GM23338 (cell line): ENCODE data around the gene DCST2. TPM values are rescaled to one million over a fixed set of nuclear protein-coding genes. Genes with fewer than 3 reads are reported as not detected.

Experiments
- ATAC-seq: fragments of 200-7000 bp; cut with Tn5 transposase; 3 replicates; pipeline ENCODE4 v1.9.1; 2020
- DNase-seq: peaks from one replicate; pipeline ENCODE4 v3.0.0-alpha.2; 2015; ENCODE audit warnings: low spot score
- H2AFZ ChIP-seq: fragments of 200-600 bp; sonication (generic); 2 replicates; pipeline ENCODE4 v1.8.0; 2016; ENCODE audit warnings: antibody characterized with exemption, mild to moderate bottlenecking, moderate library complexity
- H3F3A ChIP-seq: fragments of 200-600 bp; sonication (generic); replicated peaks from 2 replicates; pipeline ENCODE4 v1.8.0; 2017; ENCODE audit warnings: antibody characterized with exemption, mixed run types, low read depth
- H3K27ac ChIP-seq: fragments of 200-600 bp; sonication (generic); 2 replicates; pipeline ENCODE4 v1.6.1; 2016; ENCODE audit warnings: low read depth
- H3K27me3 ChIP-seq: fragments of 200-600 bp; sonication (generic); 2 replicates; pipeline ENCODE4 v1.8.0; 2016; ENCODE audit warnings: mild to moderate bottlenecking, mixed run types, moderate library complexity; ENCODE audit not compliant: insufficient read depth
- H3K36me3 ChIP-seq: fragments of 200-600 bp; sonication (generic); 2 replicates; pipeline ENCODE4 v1.8.0; 2016; ENCODE audit warnings: mild to moderate bottlenecking; ENCODE audit not compliant: insufficient read depth
- H3K4me1 ChIP-seq: fragments of 200-600 bp; sonication (generic); 2 replicates; pipeline ENCODE4 v1.8.0; 2016; ENCODE audit warnings: mild to moderate bottlenecking, moderate library complexity; ENCODE audit not compliant: insufficient read depth
- H3K4me2 ChIP-seq: fragments of 200-600 bp; sonication (generic); 2 replicates; pipeline ENCODE4 v1.7.1; 2017; ENCODE audit warnings: mixed run types
- H3K4me3 ChIP-seq: fragments of 200-600 bp; sonication (generic); 2 replicates; pipeline ENCODE4 v1.6.1; 2016; ENCODE audit warnings: mixed run types
- H3K79me2 ChIP-seq: fragments of 200-600 bp; sonication (generic); replicated peaks from 2 replicates; pipeline ENCODE4 v1.8.0; 2017; ENCODE audit warnings: mild to moderate bottlenecking; ENCODE audit not compliant: insufficient read depth
- H3K9me2 ChIP-seq: fragments of 200-600 bp; sonication (generic); 2 replicates; pipeline ENCODE4 v1.8.0; 2017; ENCODE audit not compliant: insufficient read depth
- H4K20me1 ChIP-seq: fragments of 200-600 bp; sonication (generic); replicated peaks from 2 replicates; pipeline ENCODE4 v1.8.0; 2017; ENCODE audit warnings: mild to moderate bottlenecking; ENCODE audit not compliant: insufficient read depth
- H3K27ac Mint-ChIP-seq: 2 replicates; pipeline ENCODE4 v1.8.0; 2020; ENCODE audit warnings: inconsistent platforms, mild to moderate bottlenecking, moderate library complexity, mixed read lengths
- H3K27me3 Mint-ChIP-seq: 3 replicates; pipeline ENCODE4 v1.8.0; 2022; ENCODE audit warnings: low read depth, mild to moderate bottlenecking, moderate library complexity, mixed read lengths, inconsistent platforms; ENCODE audit not compliant: insufficient read depth, poor library complexity
- H3K36me3 Mint-ChIP-seq: 3 replicates; pipeline ENCODE4 v1.8.0; 2021; ENCODE audit warnings: low read depth, mild to moderate bottlenecking, inconsistent platforms, moderate library complexity, mixed read lengths
- H3K4me1 Mint-ChIP-seq: 3 replicates; pipeline ENCODE4 v1.8.0; 2020; ENCODE audit warnings: mild to moderate bottlenecking, inconsistent platforms, mixed read lengths
- H3K4me3 Mint-ChIP-seq: 3 replicates; pipeline ENCODE4 v1.8.0; 2021; ENCODE audit warnings: moderate library complexity, mild to moderate bottlenecking, inconsistent platforms, mixed read lengths
- H3K9me3 Mint-ChIP-seq: 3 replicates; pipeline ENCODE4 v1.8.0; 2020; ENCODE audit warnings: moderate library complexity, mild to moderate bottlenecking, inconsistent platforms, mixed read lengths
- CREB1 ChIP-seq: fragments of 250-450 bp; sonication (Bioruptor Pico); IDR thresholded peaks from 2 replicates; pipeline ENCODE4 v1.5.0; 2020; ENCODE audit warnings: low read depth, mild to moderate bottlenecking, moderate library complexity
- EZH2 ChIP-seq: fragments of 200-600 bp; sonication (generic); IDR thresholded peaks from one replicate; pipeline ENCODE4 v1.8.0; 2017; ENCODE audit warnings: antibody characterized with exemption, mild to moderate bottlenecking, low read depth; ENCODE audit not compliant: unreplicated experiment
- EZH2phosphoT487 ChIP-seq: fragments of 200-600 bp; sonication (generic); IDR thresholded peaks from one replicate; pipeline ENCODE4 v1.8.1; 2018; ENCODE audit warnings: antibody characterized with exemption; ENCODE audit not compliant: unreplicated experiment
- JUNB ChIP-seq: IDR thresholded peaks from one replicate; pipeline ENCODE4 v1.6.1; 2016; ENCODE audit warnings: antibody characterized with exemption; ENCODE audit not compliant: unreplicated experiment
- NANOG ChIP-seq: IDR thresholded peaks from 2 replicates; pipeline ENCODE4 v1.6.1; 2016; ENCODE audit warnings: antibody characterized with exemption, borderline replicate concordance
- POLR2AphosphoS5 ChIP-seq: IDR thresholded peaks from 2 replicates; pipeline ENCODE4 v1.6.1; 2016; ENCODE audit warnings: antibody characterized with exemption, low read depth
- STAT1 ChIP-seq: IDR thresholded peaks from one replicate; pipeline ENCODE4 v1.6.1; 2016; ENCODE audit warnings: antibody characterized with exemption; ENCODE audit not compliant: unreplicated experiment
- ZNF114 ChIP-seq: fragments of 250-450 bp; sonication (Bioruptor Pico); IDR thresholded peaks from 2 replicates; pipeline ENCODE4 v1.5.0; 2020; ENCODE audit warnings: mild to moderate bottlenecking, moderate library complexity
- ZNF331 ChIP-seq: fragments of 250-450 bp; sonication (Bioruptor Pico); IDR thresholded peaks from 2 replicates; pipeline ENCODE4 v1.5.0; 2020; ENCODE audit warnings: low read depth, mild to moderate bottlenecking, moderate library complexity
- polyA plus RNA-seq: library from polyadenylated mRNA; unstranded; fragments of >200 nt; fragmentation: Nextera tagmentation; extraction: Ambion mirVana; gene quantifications from 2 replicates; pipeline ENCODE4 v1.2.1, GENCODE V29; 2016
- total RNA-seq: library from RNA; depleted of rRNA; stranded (reverse); fragments of >200 nt; shearing (Covaris generic); gene quantifications from 2 replicates; pipeline ENCODE4 v1.2.3, GENCODE V29; 2014
- TF ChIP-seq, protein P1 (sequence below): fragments of 250-450 bp; sonication (Bioruptor Pico); IDR thresholded peaks from 2 replicates; pipeline ENCODE4 v1.5.0; 2020; ENCODE audit warnings: mild to moderate bottlenecking, moderate library complexity
- TF ChIP-seq, protein P2 (sequence below), 2 experiments: fragments of 200-600 bp in 1 of 2; sonication (generic) in 1 of 2; conservative IDR thresholded peaks; 2 replicates each; pipeline versions ENCODE4 v1.5.1 to v1.6.1; 2016 to 2017; ENCODE audit warnings: antibody characterized with exemption in 2 of 2, low read depth in 2 of 2, mild to moderate bottlenecking in 2 of 2, moderate library complexity in 1 of 2
- TF ChIP-seq, protein P3 (sequence below): IDR thresholded peaks from 2 replicates; pipeline ENCODE4 v1.6.1; 2016; ENCODE audit warnings: antibody characterized with exemption
- TF ChIP-seq, protein P4 (sequence below): IDR thresholded peaks from one replicate; pipeline ENCODE4 v1.6.1; 2018; ENCODE audit warnings: antibody characterized with exemption; ENCODE audit not compliant: unreplicated experiment

DCST2 gene
- total and polyA plus RNA-seq, 2 experiments from 2014 or later, result 0.78 TPM; not detected in 1

DNA sequence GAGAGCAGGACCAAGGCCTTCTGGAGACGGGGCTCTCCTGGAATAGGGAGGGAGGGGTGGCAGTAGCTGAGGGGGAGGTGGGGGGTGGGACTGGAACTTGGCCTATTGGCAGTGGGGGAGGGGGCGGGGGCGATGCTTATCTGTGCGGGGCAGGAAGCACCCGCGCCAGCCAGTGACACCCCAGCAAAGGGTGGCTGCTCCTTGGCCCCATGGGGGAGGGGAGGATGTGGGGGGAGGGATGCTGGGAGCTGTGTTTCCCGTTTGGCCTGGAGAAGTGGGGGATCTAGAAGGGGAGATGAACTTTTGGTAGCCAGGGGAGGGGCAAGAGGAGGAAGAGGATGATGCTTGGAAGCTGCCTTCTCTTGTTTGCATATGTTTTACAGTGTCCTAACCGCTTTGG lies 19.9 kb downstream of the DCST2 start:
- ATAC-seq (no peak), DNase-seq (no peak)
- Mint-ChIP-seq H3K4me1 (peaks cover 57% of the 10 kb centered on the region), H3K9me3 (no peaks in the 10 kb centered on the region), H3K4me3 (no peak overlapping the region), H3K27me3 (peaks cover 28% of the 10 kb centered on the region), H3K36me3 (peaks cover 30% of the 10 kb centered on the region), H3K27ac (no peak overlapping the region)
- Histone ChIP-seq H3K27ac (no peak overlapping the region), H3K4me2 (no peak overlapping the region), H3K79me2 (peaks cover 9% of the 10 kb centered on the region), H3F3A (0 out of 2 replicates have a peak, but pooled peaks cover 3% of the 10 kb centered on the region), H3K27me3 (no peaks in the 10 kb centered on the region), H4K20me1 (peaks cover 10% of the 10 kb centered on the region), H3K4me1 (peaks cover 50% of the 10 kb centered on the region), H3K4me3 (no peak overlapping the region), H3K36me3 (no peaks in the 10 kb centered on the region), H2AFZ (no peak overlapping the region), H3K9me2 (no peaks in the 10 kb centered on the region)
- TF ChIP-seq, protein P1, sequence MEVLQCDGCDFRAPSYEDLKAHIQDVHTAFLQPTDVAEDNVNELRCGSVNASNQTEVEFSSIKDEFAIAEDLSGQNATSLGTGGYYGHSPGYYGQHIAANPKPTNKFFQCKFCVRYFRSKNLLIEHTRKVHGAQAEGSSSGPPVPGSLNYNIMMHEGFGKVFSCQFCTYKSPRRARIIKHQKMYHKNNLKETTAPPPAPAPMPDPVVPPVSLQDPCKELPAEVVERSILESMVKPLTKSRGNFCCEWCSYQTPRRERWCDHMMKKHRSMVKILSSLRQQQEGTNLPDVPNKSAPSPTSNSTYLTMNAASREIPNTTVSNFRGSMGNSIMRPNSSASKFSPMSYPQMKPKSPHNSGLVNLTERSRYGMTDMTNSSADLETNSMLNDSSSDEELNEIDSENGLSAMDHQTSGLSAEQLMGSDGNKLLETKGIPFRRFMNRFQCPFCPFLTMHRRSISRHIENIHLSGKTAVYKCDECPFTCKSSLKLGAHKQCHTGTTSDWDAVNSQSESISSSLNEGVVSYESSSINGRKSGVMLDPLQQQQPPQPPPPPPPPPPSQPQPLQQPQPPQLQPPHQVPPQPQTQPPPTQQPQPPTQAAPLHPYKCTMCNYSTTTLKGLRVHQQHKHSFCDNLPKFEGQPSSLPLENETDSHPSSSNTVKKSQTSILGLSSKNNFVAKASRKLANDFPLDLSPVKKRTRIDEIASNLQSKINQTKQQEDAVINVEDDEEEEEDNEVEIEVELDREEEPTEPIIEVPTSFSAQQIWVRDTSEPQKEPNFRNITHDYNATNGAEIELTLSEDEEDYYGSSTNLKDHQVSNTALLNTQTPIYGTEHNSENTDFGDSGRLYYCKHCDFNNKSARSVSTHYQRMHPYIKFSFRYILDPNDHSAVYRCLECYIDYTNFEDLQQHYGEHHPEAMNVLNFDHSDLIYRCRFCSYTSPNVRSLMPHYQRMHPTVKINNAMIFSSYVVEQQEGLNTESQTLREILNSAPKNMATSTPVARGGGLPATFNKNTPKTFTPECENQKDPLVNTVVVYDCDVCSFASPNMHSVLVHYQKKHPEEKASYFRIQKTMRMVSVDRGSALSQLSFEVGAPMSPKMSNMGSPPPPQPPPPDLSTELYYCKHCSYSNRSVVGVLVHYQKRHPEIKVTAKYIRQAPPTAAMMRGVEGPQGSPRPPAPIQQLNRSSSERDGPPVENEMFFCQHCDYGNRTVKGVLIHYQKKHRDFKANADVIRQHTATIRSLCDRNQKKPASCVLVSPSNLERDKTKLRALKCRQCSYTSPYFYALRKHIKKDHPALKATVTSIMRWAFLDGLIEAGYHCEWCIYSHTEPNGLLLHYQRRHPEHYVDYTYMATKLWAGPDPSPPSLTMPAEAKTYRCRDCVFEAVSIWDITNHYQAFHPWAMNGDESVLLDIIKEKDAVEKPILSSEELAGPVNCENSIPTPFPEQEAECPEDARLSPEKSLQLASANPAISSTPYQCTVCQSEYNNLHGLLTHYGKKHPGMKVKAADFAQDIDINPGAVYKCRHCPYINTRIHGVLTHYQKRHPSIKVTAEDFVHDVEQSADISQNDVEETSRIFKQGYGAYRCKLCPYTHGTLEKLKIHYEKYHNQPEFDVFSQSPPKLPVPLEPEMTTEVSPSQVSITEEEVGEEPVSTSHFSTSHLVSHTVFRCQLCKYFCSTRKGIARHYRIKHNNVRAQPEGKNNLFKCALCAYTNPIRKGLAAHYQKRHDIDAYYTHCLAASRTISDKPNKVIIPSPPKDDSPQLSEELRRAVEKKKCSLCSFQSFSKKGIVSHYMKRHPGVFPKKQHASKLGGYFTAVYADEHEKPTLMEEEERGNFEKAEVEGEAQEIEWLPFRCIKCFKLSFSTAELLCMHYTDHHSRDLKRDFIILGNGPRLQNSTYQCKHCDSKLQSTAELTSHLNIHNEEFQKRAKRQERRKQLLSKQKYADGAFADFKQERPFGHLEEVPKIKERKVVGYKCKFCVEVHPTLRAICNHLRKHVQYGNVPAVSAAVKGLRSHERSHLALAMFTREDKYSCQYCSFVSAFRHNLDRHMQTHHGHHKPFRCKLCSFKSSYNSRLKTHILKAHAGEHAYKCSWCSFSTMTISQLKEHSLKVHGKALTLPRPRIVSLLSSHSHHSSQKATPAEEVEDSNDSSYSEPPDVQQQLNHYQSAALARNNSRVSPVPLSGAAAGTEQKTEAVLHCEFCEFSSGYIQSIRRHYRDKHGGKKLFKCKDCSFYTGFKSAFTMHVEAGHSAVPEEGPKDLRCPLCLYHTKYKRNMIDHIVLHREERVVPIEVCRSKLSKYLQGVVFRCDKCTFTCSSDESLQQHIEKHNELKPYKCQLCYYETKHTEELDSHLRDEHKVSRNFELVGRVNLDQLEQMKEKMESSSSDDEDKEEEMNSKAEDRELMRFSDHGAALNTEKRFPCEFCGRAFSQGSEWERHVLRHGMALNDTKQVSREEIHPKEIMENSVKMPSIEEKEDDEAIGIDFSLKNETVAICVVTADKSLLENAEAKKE, result no peak
- TF ChIP-seq STAT1 (no peak), JUNB (no peak), EZH2 (no peak), ZNF331 (CRISPR knock-in tag) (no peak), POLR2AphosphoS5 (no peak), ZNF114 (CRISPR knock-in tag) (no peak), NANOG (no peak), CREB1 (CRISPR knock-in tag) (no peak), EZH2phosphoT487 (no peak)
- TF ChIP-seq, protein P2, sequence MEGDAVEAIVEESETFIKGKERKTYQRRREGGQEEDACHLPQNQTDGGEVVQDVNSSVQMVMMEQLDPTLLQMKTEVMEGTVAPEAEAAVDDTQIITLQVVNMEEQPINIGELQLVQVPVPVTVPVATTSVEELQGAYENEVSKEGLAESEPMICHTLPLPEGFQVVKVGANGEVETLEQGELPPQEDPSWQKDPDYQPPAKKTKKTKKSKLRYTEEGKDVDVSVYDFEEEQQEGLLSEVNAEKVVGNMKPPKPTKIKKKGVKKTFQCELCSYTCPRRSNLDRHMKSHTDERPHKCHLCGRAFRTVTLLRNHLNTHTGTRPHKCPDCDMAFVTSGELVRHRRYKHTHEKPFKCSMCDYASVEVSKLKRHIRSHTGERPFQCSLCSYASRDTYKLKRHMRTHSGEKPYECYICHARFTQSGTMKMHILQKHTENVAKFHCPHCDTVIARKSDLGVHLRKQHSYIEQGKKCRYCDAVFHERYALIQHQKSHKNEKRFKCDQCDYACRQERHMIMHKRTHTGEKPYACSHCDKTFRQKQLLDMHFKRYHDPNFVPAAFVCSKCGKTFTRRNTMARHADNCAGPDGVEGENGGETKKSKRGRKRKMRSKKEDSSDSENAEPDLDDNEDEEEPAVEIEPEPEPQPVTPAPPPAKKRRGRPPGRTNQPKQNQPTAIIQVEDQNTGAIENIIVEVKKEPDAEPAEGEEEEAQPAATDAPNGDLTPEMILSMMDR (conservative IDR thresholded peaks at IDR 0.05; ENCODE audit: low read depth in 2 of 2), result no peak
- TF ChIP-seq, protein P3, sequence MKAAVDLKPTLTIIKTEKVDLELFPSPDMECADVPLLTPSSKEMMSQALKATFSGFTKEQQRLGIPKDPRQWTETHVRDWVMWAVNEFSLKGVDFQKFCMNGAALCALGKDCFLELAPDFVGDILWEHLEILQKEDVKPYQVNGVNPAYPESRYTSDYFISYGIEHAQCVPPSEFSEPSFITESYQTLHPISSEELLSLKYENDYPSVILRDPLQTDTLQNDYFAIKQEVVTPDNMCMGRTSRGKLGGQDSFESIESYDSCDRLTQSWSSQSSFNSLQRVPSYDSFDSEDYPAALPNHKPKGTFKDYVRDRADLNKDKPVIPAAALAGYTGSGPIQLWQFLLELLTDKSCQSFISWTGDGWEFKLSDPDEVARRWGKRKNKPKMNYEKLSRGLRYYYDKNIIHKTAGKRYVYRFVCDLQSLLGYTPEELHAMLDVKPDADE, result no peak
- TF ChIP-seq, protein P4, sequence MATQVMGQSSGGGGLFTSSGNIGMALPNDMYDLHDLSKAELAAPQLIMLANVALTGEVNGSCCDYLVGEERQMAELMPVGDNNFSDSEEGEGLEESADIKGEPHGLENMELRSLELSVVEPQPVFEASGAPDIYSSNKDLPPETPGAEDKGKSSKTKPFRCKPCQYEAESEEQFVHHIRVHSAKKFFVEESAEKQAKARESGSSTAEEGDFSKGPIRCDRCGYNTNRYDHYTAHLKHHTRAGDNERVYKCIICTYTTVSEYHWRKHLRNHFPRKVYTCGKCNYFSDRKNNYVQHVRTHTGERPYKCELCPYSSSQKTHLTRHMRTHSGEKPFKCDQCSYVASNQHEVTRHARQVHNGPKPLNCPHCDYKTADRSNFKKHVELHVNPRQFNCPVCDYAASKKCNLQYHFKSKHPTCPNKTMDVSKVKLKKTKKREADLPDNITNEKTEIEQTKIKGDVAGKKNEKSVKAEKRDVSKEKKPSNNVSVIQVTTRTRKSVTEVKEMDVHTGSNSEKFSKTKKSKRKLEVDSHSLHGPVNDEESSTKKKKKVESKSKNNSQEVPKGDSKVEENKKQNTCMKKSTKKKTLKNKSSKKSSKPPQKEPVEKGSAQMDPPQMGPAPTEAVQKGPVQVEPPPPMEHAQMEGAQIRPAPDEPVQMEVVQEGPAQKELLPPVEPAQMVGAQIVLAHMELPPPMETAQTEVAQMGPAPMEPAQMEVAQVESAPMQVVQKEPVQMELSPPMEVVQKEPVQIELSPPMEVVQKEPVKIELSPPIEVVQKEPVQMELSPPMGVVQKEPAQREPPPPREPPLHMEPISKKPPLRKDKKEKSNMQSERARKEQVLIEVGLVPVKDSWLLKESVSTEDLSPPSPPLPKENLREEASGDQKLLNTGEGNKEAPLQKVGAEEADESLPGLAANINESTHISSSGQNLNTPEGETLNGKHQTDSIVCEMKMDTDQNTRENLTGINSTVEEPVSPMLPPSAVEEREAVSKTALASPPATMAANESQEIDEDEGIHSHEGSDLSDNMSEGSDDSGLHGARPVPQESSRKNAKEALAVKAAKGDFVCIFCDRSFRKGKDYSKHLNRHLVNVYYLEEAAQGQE, result no peak
